GM18873 (cell line): ENCODE results near the gene SRPK2.
"Not testable (repeated sequence)": the region's sequence is repeated elsewhere in the genome, so short reads cannot be mapped to it uniquely, and the experiment has no call there.

Experiments
- ATAC-seq: cut with Tn5 transposase; IDR thresholded peaks from one replicate; pipeline ENCODE4 v1.9.1; 2021; ENCODE audit warnings: mild to moderate bottlenecking, moderate library complexity, moderate number of reproducible peaks; ENCODE audit not compliant: unreplicated experiment, low FRiP score

SRPK2 gene

GRCh38 chr7:105345725-105346124, 43.0 kb downstream of the SRPK2 start:
- ATAC-seq: no peak

DNA sequence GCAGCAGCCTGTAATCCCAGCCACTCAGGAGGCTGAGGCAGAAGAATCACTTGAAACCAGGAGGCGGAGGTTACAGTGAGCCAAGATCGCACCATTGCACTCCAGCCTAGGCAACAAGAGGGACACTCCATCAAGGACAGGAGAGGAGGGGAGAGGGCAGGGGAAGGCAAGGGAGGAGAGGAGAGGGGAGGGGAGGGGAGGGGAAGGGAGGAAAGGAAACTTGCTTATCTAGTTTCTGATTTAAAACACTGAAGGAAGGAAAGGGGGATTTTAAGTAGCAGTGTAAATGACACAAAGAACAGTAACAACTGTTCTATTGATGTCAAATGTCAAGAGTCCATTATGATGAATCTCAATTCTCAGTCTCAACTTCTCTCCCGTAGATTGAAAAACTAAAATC, 43.7 kb downstream of the SRPK2 start:
- no peak for ATAC-seq

GRCh38 chr7:105339404-105340323, 49.1 kb downstream of the SRPK2 start:
- ATAC-seq: no peak

GRCh38 chr7:105337529-105337928, 51.2 kb downstream of the SRPK2 start:
- ATAC-seq: no peak

DNA sequence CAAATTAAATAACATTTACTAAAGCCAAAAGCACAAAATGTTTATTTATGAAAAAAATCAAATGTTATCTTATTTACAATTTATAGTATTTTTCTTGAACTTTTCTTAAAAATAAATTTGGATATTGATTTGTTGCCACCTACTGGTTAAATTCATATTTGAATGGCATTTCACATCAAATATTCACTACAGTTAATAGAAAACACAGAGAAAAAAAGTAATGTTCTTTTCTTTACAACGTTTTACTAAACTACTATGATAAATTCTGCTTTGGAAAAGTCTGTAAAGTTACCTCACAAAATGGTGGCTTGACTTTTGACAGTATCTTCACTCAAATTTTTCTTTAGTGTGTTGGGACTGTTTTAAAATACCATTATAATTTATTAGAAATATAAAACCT, 52.7 kb downstream of the SRPK2 start:
- no peak for ATAC-seq

- ATAC-seq: not testable (repeated sequence)
Measured at GRCh38 chr7:105332661-105333060, 56.1 kb downstream of the SRPK2 start.

DNA sequence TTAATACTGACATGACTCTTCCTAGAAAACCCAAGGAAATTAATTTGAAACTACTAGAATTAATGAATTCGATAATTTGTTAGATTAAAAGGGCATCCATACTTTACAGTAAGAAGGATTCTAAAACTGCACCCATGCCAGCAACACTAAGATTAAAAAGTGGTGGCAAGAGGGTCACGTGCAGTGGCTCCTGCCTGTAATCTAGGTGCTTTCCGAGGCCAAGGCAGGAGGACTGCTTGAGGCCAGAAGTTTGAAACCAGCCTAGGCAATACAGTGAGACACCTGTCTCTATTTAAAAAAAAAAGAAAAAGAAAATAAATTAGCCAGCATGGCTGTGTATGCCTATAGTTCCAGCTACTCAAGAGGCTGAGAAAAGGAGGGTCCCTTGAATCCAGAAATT, 58.2 kb downstream of the SRPK2 start:
- ATAC-seq: no peak

DNA sequence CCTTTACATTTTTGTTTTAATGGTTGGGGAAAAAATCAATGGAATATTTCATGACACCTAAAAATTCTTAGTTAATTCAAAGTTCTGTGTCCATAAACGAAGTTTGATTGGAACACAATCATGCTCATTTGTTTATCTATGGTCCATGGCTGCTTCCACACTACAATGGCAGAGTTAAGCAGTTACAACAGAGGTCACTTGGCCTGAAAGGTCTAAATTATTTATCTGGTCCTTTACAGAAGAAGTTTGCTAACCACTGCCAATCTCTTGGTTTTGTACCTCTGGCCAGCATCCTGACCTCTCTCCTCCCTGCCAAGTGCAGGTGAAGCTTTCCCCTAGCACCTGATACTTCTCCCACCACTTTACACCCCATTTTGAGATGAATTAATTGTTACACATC, 61.5 kb downstream of the SRPK2 start:
- ATAC-seq: no peak

GRCh38 chr7:105325216-105325904, 63.4 kb downstream of the SRPK2 start:
- no peak for ATAC-seq

GRCh38 chr7:105324606-105325005, 64.1 kb downstream of the SRPK2 start:
- ATAC-seq: not testable (repeated sequence)

DNA sequence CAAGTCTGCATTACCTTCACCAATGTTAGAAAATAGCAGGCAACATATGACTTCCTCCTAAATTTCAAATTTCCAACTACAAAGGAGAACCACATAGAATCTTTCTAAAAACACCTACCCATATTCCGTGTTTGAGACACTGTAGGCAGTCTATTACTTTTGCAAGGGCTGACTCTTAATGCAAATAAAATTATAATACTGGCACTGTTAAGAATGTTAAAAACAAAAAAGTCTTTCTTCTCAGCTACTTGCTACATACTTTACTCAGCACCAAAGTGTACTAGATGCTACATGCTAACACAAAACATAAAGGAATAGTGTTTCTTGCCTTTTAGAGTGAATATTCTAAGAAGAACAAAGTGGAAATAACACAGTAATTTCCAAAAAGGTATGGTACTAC, 65.4 kb downstream of the SRPK2 start:
- ATAC-seq: no peak

- ATAC-seq: no peak
Measured at GRCh38 chr7:105322655-105323277, 66.0 kb downstream of the SRPK2 start.

DNA sequence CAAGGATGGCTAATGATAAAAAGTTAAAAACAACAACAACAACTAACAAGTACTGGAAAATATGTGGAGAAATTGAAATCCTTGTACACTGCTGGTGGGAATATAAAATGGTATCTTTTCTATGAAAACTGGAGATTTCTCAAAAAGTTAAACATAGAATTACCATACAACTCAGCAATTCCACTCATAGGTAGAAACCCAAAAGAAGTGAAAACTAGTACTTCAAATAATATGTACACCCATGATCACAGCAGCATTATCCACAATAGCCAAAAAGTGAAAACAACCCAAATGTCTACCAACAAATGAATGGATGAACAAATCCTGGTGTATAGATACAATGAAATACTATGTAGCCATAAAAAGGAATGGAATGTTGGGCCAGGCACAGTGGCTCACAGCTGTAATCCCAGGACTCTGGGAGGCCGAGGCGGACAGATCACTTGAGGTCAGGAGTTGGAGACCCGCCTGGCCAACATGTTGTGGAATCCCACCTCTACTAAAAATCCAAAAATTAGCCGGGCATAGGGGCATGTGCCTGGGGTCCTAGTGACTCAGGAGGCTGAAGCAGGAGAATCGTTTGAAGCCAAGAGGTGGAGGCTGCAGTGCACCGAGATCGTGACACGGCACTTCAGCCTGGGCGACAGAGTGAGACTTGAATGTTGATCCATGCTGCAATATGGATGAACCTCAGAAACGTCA, 66.8 kb downstream of the SRPK2 start:
- ATAC-seq: no peak

- ATAC-seq: no peak
Measured at GRCh38 chr7:105320896-105321295, 67.8 kb downstream of the SRPK2 start.

DNA sequence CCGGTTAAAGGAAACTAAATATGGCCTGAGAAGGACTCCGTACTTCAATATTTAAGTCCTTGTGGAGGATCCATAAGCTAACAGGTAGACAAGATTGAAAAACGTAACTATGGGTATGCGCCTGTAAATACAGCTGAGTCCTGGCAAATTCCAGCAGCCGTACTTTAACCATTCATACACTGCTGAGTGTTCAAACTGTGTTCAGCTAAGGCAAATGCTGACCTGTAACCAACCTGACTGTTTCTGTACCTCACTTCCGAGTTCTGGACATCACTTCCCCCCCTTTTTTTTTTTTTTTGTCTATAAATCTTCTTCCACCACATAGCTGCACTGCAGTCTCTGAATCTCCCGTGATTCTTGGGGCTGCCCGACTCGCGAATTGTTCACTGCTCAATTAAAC, 69.1 kb downstream of the SRPK2 start:
- ATAC-seq: no peak

DNA sequence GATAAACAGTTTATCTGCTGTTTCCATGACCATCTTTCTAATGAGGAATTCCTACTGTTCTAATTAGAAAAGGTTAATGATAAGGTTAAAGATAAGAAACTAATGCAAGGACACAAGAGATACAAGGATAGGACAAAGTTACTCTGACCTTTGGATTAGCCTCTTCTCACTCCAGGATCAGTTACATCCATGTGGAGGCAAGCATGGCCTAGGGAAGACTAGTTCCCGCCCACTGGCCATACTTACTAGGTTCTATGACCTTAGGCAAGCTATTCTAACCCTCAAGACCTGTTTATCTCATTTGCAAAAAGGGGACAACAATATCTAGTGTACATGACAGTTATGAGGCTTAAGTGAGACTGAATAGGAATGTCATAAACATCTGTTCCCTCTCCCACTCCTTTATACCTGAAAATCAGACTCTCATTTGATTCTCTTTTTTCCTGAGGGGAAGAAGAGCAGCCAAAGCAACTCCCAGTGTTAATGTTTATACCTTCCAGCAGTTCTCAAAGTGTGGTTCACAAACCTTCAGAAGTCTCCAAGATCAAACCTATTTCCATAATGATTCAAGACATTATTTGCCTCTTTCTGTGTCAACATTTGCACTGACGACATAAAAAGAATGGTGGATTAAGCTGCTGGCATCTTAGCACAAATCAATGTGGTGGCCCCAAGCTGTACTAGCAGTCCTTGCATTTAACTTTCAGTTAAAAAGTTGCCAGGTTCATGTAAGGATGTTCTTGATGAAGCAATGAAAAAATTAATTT, 72.0 kb downstream of the SRPK2 start:
- no peak for ATAC-seq

DNA sequence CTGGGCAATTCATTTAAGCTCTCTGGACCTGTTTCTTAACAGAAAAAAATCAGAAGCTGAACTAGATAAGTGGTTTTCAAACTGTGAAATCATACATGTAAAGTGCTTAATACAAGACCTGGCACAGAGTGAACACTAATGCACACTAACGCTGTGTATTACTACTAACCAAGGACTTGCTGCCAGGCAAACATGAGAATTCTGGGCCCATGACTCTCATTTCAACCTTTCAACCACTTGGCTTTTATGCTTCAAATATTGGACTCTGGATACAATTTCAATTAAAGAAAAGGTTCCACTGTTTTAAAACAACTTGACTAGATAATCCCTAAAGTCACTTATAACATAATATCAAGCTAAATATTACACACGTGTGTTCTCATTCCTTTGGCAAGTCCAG, 73.4 kb downstream of the SRPK2 start:
- no peak for ATAC-seq

DNA sequence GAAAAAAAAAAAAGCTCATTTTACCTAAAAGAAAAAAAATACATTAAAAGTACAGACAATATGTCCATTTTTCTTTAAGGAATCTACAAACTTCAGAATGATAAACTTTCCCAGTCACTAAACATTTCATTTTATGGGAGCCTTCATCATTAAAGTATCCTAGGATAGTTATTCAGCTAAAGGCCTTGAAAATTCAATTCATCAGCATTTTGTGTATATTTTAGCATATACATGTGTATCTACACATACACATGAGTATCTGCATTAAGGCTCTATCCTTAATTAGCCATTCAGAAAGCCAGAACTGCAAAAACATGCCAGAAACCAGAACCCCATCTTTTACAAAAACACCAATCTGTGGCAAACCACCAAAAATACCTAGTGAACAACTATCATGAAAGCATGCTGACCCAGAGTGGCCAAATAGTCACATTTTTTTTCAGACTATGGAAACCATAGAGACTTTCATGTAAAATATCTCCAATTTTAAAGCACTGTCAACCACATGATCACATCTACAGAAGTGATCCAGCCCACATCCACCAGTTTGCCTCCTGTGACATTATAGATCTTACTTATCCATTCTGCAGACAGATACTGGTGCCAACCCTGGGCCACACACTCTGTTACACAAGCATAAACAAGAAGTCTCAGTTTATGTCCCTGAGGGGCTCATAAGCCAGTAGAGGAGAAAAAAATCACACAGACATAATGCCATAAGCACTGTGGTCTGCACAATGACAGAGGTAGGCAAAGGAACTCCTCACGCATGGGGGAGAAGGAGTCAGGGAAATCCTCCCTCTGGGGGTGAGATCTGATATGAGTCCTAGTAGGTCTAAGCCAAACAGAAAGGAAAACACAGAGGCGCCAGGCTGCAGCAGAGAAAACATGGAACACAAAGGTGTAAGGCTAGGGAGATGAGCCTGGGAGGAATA, 79.2 kb downstream of the SRPK2 start:
- ATAC-seq: no peak

DNA sequence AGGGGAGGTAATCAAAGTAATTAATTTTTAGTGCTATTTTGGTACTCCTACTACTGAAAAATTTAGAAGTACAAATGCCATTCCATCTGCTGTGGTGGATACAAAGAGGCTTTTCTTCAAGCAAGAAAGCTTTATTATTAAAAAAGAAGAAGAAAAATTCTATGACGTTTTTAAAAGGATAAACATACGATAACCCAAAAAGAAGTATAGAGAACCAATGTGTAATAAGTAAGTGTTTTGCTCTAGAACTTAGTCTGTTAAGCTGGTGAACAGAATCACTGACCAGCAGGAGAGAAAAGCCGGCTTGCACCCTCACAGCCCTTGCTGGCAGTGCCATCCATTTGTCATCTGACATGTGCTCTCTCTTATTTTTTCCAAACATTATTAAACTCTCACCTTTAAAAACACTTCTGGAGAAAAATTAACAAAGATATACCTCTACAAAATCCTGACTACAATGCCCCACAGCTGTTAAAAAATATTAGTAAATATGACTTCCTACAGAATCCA, 81.5 kb downstream of the SRPK2 start:
- ATAC-seq: no peak
